Liver (tissue), 9 donors: ENCODE measurements around the gene NOL4L. TPM values are rescaled to one million over a fixed set of nuclear protein-coding genes. Genes with fewer than 3 reads are reported as not detected.

Experiments
- DNase-seq: peaks from one replicate; pipeline ENCODE4 v3.0.0-alpha.2; 2017; ENCODE audit warnings: low spot score
- H3K27ac ChIP-seq, 2 donors: one replicate each; pipeline ENCODE4 v1.7.0; 2013; ENCODE audit warnings: inconsistent platforms in 2 of 2, low read length in 2 of 2, control low read depth in 1 of 2, low read depth in 1 of 2, mild to moderate bottlenecking in 1 of 2
- H3K27me3 ChIP-seq, 4 donors: one replicate each; pipeline versions ENCODE4 v1.6.1 to v1.7.0; 2013; ENCODE audit warnings: low read length in 3 of 4, inconsistent platforms in 1 of 4, mild to moderate bottlenecking in 1 of 4, moderate library complexity in 1 of 4; ENCODE audit not compliant: control insufficient read depth in 4 of 4, insufficient read depth in 4 of 4
- H3K36me3 ChIP-seq, 4 donors: one replicate each; pipeline versions ENCODE4 v1.6.1 to v1.7.0; 2013; ENCODE audit warnings: low read length in 3 of 4, mild to moderate bottlenecking in 3 of 4, low read depth in 1 of 4, moderate library complexity in 1 of 4; ENCODE audit not compliant: control insufficient read depth in 4 of 4, insufficient read depth in 3 of 4
- H3K4me1 ChIP-seq, 4 donors: one replicate each; pipeline versions ENCODE4 v1.6.1 to v1.7.0; 2013; ENCODE audit warnings: low read length in 3 of 4, mild to moderate bottlenecking in 3 of 4, moderate library complexity in 1 of 4; ENCODE audit not compliant: control insufficient read depth in 4 of 4, insufficient read depth in 4 of 4
- H3K4me3 ChIP-seq, 3 donors: one replicate each; pipeline versions ENCODE4 v1.6.1 to v1.7.0; 2013; ENCODE audit warnings: low read length in 3 of 3, control low read depth in 1 of 3, low read depth in 1 of 3, mild to moderate bottlenecking in 1 of 3
- H3K9ac ChIP-seq, 2 donors: one replicate each; pipeline ENCODE4 v1.7.0; 2013; ENCODE audit warnings: low read length in 2 of 2, mild to moderate bottlenecking in 2 of 2, moderate library complexity in 2 of 2, control low read depth in 1 of 2, low read depth in 1 of 2
- H3K9me3 ChIP-seq, 4 donors: one replicate each; pipeline versions ENCODE4 v1.6.1 to v1.7.0; 2013; ENCODE audit warnings: low read length in 3 of 4; ENCODE audit not compliant: control insufficient read depth in 4 of 4
- EGR1 ChIP-seq, 2 donors: IDR thresholded peaks; 2 replicates each; pipeline ENCODE4 v1.6.1; 2016 to 2018; ENCODE audit warnings: antibody characterized with exemption in 2 of 2, low read depth in 2 of 2
- FOXA1 ChIP-seq: IDR thresholded peaks from 2 replicates; pipeline ENCODE4 v1.6.1; 2016; ENCODE audit warnings: antibody characterized with exemption
- FOXA2 ChIP-seq: IDR thresholded peaks from 2 replicates; pipeline ENCODE4 v1.6.1; 2016; ENCODE audit warnings: antibody characterized with exemption
- GABPA ChIP-seq, 2 donors: IDR thresholded peaks in 1 of 2; conservative IDR thresholded peaks in 1 of 2; 2 replicates each; pipeline ENCODE4 v1.6.1; 2016; ENCODE audit warnings: antibody characterized with exemption in 2 of 2, mild to moderate bottlenecking in 1 of 2, moderate library complexity in 1 of 2
- HNF4A ChIP-seq, 2 donors: conservative IDR thresholded peaks; 2 replicates each; pipeline ENCODE4 v1.6.1; 2016; ENCODE audit warnings: antibody characterized with exemption in 2 of 2, mild to moderate bottlenecking in 2 of 2
- HNF4G ChIP-seq: IDR thresholded peaks from 2 replicates; pipeline ENCODE4 v1.6.1; 2016; ENCODE audit warnings: antibody characterized with exemption
- JUND ChIP-seq, 2 donors: IDR thresholded peaks; 2 replicates each; pipeline ENCODE4 v1.6.1; 2016; ENCODE audit warnings: antibody characterized with exemption in 2 of 2
- NR2F2 ChIP-seq: IDR thresholded peaks from 2 replicates; pipeline ENCODE4 v1.6.1; 2016; ENCODE audit warnings: antibody characterized with exemption
- RAD21 ChIP-seq, 2 donors: IDR thresholded peaks; 2 replicates each; pipeline ENCODE4 v1.6.1; 2016; ENCODE audit warnings: antibody characterized with exemption in 2 of 2, mild to moderate bottlenecking in 2 of 2
- RXRA ChIP-seq, 2 donors: IDR thresholded peaks; 2 replicates each; pipeline ENCODE4 v1.6.1; 2017 to 2018; ENCODE audit warnings: antibody characterized with exemption in 2 of 2, mild to moderate bottlenecking in 1 of 2
- SP1 ChIP-seq: IDR thresholded peaks from 2 replicates; pipeline ENCODE4 v1.6.1; 2018; ENCODE audit warnings: antibody characterized with exemption, mild to moderate bottlenecking
- TAF1 ChIP-seq: conservative IDR thresholded peaks from 2 replicates; pipeline ENCODE4 v1.6.1; 2016; ENCODE audit warnings: antibody characterized with exemption, mild to moderate bottlenecking
- YY1 ChIP-seq: IDR thresholded peaks from 2 replicates; pipeline ENCODE4 v1.6.1; 2016; ENCODE audit warnings: antibody characterized with exemption, mild to moderate bottlenecking
- WGBS: extraction: QIAGEN DNeasy Blood & Tissue Kit; methylation state at CpG from one replicate; pipeline ENCODE4 v1.1.7; 2013; 5-methylcytosine and 5-hydroxymethylcytosine counted together
- polyA plus RNA-seq, 2 donors: library from polyadenylated mRNA; stranded (reverse) in 1 of 2; unstranded in 1 of 2; fragments of 200-250 nt in 1 of 2; fragments of >200 nt in 1 of 2; fragmentation: Nextera tagmentation in 1 of 2; extraction: Ambion mirVana in 1 of 2; gene quantifications; one replicate each; pipeline versions ENCODE4 v1.2.1 to v1.2.3, GENCODE V29; 2013 to 2015
- total RNA-seq, 2 donors: library from RNA; depleted of rRNA; stranded (reverse); fragments of >200 nt; gene quantifications; one replicate each; pipeline ENCODE4 v1.2.3, GENCODE V29; 2014
- TF ChIP-seq, protein P1 (sequence below): IDR thresholded peaks from 2 replicates; pipeline ENCODE4 v1.6.1; 2016; ENCODE audit warnings: antibody characterized with exemption
- TF ChIP-seq, protein P2 (sequence below): IDR thresholded peaks from 2 replicates; pipeline ENCODE4 v1.6.1; 2016; ENCODE audit warnings: antibody characterized with exemption
- TF ChIP-seq, protein P3 (sequence below): fragments of 150-350 bp; IDR thresholded peaks from 2 replicates; pipeline ENCODE4 v1.5.1; 2017; ENCODE audit warnings: improper control_type of control experiment, low read depth, low read length; ENCODE audit not compliant: missing input control
- TF ChIP-seq, protein P4 (sequence below): IDR thresholded peaks from 2 replicates; pipeline ENCODE4 v1.6.1; 2016; ENCODE audit warnings: antibody characterized with exemption
- TF ChIP-seq, protein P5 (sequence below): IDR thresholded peaks from 2 replicates; pipeline ENCODE4 v1.6.1; 2016; ENCODE audit warnings: antibody characterized with exemption, mild to moderate bottlenecking
- donor health status: healthy.
- donor health status: healthy.
- donor health status: healthy.
- donor health status: healthy.
- donor health status: healthy.

Gene NOL4L
- total and polyA plus RNA-seq, 4 donors = 2.2 to 6.8 (median 4.3) TPM

DNA sequence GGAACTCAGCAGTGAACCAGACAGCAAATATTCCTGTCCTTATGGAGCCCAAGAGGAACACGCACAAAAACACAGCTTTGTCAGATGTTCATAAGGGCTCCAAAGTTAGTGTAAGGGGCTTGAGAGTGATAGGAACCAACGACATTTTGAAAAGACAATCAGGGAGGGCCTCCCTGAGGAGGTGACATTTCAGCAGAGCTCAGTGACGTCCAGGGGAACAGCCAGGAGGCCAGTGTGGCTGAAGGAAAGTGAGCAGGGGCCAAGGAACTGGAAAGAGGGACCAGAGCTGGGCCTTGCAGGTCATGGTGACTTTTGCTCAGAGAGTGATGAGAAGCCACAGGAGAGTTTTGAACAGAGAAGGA lies 16.1 kb downstream of the NOL4L start:
- TF ChIP-seq SP1 (no peak), FOXA1 (no peak), NR2F2 (no peak), RAD21 (IDR thresholded peaks at IDR 0.05) (no peak), HNF4G (no peak), GABPA (IDR thresholded peaks at IDR 0.05 in 1 of 2, conservative IDR thresholded peaks at IDR 0.05 in 1 of 2) (no peak)
- TF ChIP-seq, protein P1, sequence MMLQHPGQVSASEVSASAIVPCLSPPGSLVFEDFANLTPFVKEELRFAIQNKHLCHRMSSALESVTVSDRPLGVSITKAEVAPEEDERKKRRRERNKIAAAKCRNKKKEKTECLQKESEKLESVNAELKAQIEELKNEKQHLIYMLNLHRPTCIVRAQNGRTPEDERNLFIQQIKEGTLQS = no peak
- TF ChIP-seq, protein P2, sequence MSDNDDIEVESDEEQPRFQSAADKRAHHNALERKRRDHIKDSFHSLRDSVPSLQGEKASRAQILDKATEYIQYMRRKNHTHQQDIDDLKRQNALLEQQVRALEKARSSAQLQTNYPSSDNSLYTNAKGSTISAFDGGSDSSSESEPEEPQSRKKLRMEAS = no peak
- H3K4me1 ChIP-seq = peaks cover 0 to 3% (median 0%) of the 10 kb centered on the region in 4 donors
- no peaks in the 10 kb centered on the region for H3K36me3 ChIP-seq
- 87% methylated on average over 3 of the region's 3 CpGs for WGBS
- H3K27me3 ChIP-seq = no peaks in the 10 kb centered on the region
- no peak for DNase-seq
- no peak overlapping the region for H3K4me3 ChIP-seq
- no peaks in the 10 kb centered on the region for H3K9me3 ChIP-seq
- H3K27ac ChIP-seq = no peak overlapping the region
- H3K9ac ChIP-seq = no peak overlapping the region

DNA sequence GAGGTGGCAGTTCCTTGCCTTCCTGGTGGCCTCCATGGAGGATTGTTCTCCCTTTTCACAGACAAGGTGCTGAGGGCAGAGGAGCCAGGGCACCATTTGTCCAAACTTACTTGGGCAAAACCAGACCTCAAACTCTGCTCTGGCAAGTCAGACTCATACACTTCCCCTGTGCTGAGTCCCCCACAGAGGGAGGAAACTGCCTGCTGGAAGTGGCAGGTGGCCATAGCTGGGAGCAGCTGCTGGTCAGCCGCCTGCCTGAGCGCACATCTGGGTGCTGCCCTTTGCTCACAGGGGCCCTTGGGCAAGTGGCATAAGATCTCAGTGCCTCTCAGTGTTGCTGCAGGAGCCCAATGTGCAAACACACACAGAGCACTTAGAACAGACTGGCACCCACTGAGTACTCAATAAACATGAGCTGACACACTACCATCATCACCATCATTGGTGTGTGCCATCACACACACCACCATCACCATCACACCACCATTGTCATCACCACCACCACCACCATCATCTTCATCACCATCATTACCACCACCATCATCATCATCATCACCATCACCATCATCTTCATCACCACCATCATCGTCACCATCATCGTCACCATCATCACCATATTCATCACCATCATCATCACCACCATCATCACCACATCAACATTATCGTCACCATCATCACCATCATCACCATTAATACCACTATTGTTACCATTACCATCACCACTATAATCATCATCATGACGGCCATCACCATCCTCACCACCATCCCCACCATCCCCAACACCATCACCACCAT lies 17.6 kb downstream of the NOL4L start:
- no peaks in the 10 kb centered on the region for H3K36me3 ChIP-seq
- H3K9me3 ChIP-seq = no peaks in the 10 kb centered on the region
- WGBS = 88% methylated on average over 6 of the region's 6 CpGs
- no peak overlapping the region for H3K4me3 ChIP-seq
- peaks cover 0 to 3% (median 0%) of the 10 kb centered on the region in 4 donors for H3K4me1 ChIP-seq
- TF ChIP-seq GABPA (IDR thresholded peaks at IDR 0.05 in 1 of 2, conservative IDR thresholded peaks at IDR 0.05 in 1 of 2) = no peak
- TF ChIP-seq, protein P3, sequence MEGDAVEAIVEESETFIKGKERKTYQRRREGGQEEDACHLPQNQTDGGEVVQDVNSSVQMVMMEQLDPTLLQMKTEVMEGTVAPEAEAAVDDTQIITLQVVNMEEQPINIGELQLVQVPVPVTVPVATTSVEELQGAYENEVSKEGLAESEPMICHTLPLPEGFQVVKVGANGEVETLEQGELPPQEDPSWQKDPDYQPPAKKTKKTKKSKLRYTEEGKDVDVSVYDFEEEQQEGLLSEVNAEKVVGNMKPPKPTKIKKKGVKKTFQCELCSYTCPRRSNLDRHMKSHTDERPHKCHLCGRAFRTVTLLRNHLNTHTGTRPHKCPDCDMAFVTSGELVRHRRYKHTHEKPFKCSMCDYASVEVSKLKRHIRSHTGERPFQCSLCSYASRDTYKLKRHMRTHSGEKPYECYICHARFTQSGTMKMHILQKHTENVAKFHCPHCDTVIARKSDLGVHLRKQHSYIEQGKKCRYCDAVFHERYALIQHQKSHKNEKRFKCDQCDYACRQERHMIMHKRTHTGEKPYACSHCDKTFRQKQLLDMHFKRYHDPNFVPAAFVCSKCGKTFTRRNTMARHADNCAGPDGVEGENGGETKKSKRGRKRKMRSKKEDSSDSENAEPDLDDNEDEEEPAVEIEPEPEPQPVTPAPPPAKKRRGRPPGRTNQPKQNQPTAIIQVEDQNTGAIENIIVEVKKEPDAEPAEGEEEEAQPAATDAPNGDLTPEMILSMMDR = no peak
- TF ChIP-seq, protein P4, sequence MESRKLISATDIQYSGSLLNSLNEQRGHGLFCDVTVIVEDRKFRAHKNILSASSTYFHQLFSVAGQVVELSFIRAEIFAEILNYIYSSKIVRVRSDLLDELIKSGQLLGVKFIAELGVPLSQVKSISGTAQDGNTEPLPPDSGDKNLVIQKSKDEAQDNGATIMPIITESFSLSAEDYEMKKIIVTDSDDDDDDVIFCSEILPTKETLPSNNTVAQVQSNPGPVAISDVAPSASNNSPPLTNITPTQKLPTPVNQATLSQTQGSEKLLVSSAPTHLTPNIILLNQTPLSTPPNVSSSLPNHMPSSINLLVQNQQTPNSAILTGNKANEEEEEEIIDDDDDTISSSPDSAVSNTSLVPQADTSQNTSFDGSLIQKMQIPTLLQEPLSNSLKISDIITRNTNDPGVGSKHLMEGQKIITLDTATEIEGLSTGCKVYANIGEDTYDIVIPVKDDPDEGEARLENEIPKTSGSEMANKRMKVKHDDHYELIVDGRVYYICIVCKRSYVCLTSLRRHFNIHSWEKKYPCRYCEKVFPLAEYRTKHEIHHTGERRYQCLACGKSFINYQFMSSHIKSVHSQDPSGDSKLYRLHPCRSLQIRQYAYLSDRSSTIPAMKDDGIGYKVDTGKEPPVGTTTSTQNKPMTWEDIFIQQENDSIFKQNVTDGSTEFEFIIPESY = no peak
- TF ChIP-seq FOXA1 = no peak
- TF ChIP-seq FOXA2 = no peak
- TF ChIP-seq, protein P2 = no peak
- TF ChIP-seq, protein P5, sequence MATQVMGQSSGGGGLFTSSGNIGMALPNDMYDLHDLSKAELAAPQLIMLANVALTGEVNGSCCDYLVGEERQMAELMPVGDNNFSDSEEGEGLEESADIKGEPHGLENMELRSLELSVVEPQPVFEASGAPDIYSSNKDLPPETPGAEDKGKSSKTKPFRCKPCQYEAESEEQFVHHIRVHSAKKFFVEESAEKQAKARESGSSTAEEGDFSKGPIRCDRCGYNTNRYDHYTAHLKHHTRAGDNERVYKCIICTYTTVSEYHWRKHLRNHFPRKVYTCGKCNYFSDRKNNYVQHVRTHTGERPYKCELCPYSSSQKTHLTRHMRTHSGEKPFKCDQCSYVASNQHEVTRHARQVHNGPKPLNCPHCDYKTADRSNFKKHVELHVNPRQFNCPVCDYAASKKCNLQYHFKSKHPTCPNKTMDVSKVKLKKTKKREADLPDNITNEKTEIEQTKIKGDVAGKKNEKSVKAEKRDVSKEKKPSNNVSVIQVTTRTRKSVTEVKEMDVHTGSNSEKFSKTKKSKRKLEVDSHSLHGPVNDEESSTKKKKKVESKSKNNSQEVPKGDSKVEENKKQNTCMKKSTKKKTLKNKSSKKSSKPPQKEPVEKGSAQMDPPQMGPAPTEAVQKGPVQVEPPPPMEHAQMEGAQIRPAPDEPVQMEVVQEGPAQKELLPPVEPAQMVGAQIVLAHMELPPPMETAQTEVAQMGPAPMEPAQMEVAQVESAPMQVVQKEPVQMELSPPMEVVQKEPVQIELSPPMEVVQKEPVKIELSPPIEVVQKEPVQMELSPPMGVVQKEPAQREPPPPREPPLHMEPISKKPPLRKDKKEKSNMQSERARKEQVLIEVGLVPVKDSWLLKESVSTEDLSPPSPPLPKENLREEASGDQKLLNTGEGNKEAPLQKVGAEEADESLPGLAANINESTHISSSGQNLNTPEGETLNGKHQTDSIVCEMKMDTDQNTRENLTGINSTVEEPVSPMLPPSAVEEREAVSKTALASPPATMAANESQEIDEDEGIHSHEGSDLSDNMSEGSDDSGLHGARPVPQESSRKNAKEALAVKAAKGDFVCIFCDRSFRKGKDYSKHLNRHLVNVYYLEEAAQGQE = no peak
- TF ChIP-seq, protein P1 = no peak
- TF ChIP-seq SP1 = no peak
- TF ChIP-seq RXRA (IDR thresholded peaks at IDR 0.05) = no peak
- TF ChIP-seq YY1 = no peak
- no peak for TF ChIP-seq HNF4A (conservative IDR thresholded peaks at IDR 0.05)
- TF ChIP-seq NR2F2 = no peak
- no peak for TF ChIP-seq JUND (IDR thresholded peaks at IDR 0.05)
- TF ChIP-seq HNF4G = no peak
- no peak for TF ChIP-seq EGR1 (IDR thresholded peaks at IDR 0.05; ENCODE audit: low read depth in 2 of 2)
- TF ChIP-seq TAF1 = no peak
- no peak for TF ChIP-seq RAD21 (IDR thresholded peaks at IDR 0.05)
- no peak overlapping the region for H3K27ac ChIP-seq
- no peak for DNase-seq
- H3K27me3 ChIP-seq = no peaks in the 10 kb centered on the region
- no peak overlapping the region for H3K9ac ChIP-seq
